Measurements from ENCODE around the gene TICRR. TPM values are rescaled to one million over a fixed set of nuclear protein-coding genes. Genes with fewer than 3 reads are reported as not detected.
A peak's percentile ranks its signal among the peaks of the same experiment; 100 is the strongest.

TICRR gene
- total RNA-seq, 1 donor from 2014 or later = 21.0 TPM

DNA sequence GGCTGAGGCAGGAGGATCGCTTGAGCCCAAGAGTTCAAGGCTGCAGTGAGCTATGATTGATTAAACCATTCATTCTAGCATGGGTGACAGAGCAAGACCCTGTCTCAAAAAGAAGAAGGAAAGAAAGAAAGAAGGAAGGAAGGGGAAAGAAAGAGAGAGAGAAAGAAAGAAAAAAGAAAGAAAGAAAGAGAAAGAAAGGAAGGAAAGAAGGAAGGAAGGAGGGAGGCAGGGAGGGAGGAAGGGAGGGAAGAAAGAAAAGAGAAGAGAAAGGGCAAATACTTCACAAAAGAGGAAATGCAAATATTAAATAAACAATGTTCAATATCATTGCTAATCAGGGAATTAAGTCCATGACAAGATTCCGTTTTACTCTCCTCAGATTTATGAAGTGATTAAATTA is 84.0 kb downstream of the TICRR start:
- H3K4me1 Mint-ChIP-seq = peaks cover 14% of the 10 kb centered on the region
- H3K27ac Mint-ChIP-seq = no peak overlapping the region
- DNase-seq = no peak
- H3K36me3 Mint-ChIP-seq (ENCODE audit: low read depth) = peaks cover 1% of the 10 kb centered on the region
- intact Hi-C loops (cut with micrococcal nuclease) = no loop called here
- H3K27me3 Mint-ChIP-seq = peaks cover 51% of the 10 kb centered on the region
- no peak overlapping the region for H3K4me3 Mint-ChIP-seq
- H3K9me3 Mint-ChIP-seq = no peaks in the 10 kb centered on the region

DNA sequence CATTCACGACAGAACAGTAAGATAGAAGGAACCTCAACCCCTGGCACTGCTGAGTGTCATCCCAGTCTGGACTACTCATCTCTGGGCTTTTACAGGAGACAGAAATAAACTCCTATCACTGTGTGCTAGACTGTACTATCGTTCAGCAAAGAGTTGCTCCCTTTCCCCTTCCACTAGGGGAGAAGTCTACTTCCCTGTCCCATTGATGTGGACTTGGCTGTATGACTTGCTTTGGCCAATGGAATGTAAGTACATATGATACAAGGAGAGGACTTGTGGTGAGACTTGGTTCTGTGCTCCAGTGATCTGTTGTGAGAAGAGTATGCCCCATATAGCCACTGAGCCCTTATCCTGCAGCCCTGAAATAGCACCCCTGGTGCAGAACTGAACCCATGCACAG is 85.3 kb downstream of the TICRR start:
- no peak overlapping the region for H3K4me3 Mint-ChIP-seq
- no peaks in the 10 kb centered on the region for H3K9me3 Mint-ChIP-seq
- intact Hi-C loops (cut with micrococcal nuclease) = no loop called here
- peaks cover 52% of the 10 kb centered on the region for H3K27me3 Mint-ChIP-seq
- peaks cover 7% of the 10 kb centered on the region for H3K4me1 Mint-ChIP-seq
- H3K36me3 Mint-ChIP-seq (ENCODE audit: low read depth) = no peaks in the 10 kb centered on the region
- no peak overlapping the region for H3K27ac Mint-ChIP-seq
- DNase-seq = no peak

DNA sequence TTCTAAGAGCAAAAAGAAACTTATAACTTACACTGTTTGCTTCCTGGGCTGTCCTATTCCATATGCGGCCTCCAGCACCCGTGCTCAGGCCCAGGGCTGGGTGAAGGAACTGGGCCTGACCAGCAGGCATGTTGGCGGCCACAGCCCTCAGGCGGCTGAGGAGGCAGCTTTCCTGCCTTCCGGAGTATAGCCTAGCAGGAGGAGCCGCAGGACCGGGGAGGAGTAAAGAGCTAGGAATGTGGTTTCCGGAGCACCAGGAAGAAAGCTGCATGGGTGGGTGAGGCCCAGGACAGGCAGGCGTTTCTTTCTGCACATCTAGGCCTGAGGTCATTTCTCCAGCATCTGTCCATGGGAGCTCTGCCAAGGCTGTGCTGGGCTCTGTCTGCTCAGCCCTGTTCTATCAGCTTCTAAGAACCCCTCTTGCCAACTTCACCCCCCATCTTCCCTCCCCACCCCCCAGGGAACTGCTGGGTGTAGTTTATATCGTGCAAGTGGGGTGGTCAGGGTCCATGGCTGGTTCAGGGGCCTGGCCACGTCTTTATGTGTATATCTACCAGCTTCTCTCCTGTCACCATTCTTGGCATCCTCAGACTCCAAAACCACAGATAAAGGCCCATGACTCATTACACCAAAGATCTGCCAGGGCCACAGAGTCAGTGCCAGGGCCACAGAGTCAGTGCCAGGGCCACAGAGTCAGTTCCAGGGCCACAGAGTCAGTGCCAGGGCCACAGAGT is 87.8 kb downstream of the TICRR start:
- Mint-ChIP-seq H3K9me3 (no peaks in the 10 kb centered on the region), H3K36me3 (ENCODE audit: low read depth) (no peaks in the 10 kb centered on the region), H3K4me3 (no peak overlapping the region), H3K27ac (no peak overlapping the region), H3K4me1 (peaks cover 2% of the 10 kb centered on the region), H3K27me3 (peaks cover 39% of the 10 kb centered on the region)
- DNase-seq = no peak
- intact Hi-C loops (cut with micrococcal nuclease) = no loop called here

DNA sequence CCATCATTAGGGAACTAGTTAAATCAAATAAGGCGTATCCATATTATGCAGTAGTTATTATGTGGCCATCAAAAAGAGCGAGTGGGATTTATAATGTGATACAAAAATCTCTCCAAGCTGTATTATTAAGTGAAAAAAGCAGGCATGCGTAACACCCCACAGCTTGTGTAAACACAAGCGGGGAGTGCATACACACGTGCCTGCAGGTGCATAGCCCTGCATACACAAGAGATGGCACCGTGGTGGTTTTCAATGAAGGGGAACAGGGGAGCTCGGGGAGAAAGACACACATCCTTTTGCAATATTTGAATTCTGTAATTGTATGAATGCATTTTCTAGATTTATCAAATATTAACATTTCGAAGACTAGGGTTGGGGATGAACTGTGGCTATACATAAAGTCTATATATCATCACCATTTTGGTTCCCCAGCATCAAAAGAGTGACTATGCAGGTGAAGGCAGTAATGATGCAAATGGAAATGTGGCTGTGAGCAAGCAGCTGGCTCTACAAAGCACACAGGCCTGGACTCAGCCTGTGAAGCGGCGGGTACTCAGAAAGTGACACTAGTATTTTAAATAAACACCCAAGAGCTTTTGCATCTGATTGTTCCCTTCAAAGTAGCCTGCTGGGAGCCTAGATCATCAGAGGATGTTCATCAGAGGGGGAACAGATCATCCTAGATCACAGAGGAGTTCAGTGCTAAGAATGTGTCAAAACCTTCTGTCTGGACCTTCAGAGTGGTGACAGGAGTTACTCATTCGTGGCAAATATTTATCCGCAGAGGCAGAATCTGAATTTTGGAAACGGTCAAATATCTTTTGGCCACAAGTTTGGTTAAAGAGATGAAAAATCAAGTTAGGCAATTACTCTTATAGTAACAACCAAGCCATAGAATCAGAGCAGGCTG is 89.4 kb downstream of the TICRR start:
- Mint-ChIP-seq H3K27ac (no peak overlapping the region), H3K4me3 (peak overlapping the region; percentile 69), H3K4me1 (no peaks in the 10 kb centered on the region), H3K36me3 (ENCODE audit: low read depth) (no peaks in the 10 kb centered on the region), H3K9me3 (no peaks in the 10 kb centered on the region), H3K27me3 (peaks cover 29% of the 10 kb centered on the region)
- intact Hi-C loops (cut with micrococcal nuclease) = no loop called here
- DNase-seq = no peak

DNA sequence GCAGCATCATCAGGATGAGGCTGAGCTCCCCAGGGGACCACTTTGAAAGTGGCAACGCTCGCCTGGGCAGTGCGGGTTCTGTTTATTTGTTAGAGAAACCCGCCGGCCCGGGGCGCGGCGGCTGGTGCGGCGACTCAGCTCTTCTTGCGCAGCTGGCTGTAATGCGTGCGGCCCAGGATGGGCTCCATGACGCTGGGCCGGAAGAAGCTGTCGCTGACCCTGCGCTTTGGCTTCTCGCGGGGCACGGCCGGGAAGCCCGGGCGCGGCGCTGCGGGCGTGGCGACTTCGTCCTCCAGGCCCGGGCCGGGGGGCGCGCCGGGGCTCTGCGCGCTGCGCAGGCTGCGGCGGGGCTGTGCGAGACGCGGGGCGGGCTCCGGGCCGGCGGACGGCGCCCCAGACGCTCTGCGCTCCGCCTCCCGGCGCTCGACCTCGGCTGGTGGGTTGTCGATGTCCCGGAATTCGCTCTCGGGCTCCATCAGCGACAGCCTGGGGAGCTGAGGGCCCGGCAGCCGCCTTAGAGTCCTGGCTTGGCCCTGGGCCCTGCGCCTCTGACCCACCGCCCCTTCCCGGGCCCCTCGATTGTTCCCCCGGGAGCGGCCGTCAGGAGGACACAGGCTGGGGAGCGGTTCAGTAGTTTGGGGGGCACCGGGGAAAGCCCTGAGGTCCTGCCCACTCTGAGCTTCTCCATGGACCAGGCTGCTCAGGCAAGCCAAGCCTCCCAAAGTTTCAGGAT is 90.3 kb downstream of the TICRR start:
- Mint-ChIP-seq H3K4me1 (no peaks in the 10 kb centered on the region), H3K4me3 (peak overlapping the region; percentile 10), H3K27ac (no peak overlapping the region), H3K27me3 (peaks cover 24% of the 10 kb centered on the region), H3K36me3 (ENCODE audit: low read depth) (no peaks in the 10 kb centered on the region), H3K9me3 (no peaks in the 10 kb centered on the region)
- intact Hi-C loops (cut with micrococcal nuclease) = no loop called here
- DNase-seq = peak; percentile 71

DNA sequence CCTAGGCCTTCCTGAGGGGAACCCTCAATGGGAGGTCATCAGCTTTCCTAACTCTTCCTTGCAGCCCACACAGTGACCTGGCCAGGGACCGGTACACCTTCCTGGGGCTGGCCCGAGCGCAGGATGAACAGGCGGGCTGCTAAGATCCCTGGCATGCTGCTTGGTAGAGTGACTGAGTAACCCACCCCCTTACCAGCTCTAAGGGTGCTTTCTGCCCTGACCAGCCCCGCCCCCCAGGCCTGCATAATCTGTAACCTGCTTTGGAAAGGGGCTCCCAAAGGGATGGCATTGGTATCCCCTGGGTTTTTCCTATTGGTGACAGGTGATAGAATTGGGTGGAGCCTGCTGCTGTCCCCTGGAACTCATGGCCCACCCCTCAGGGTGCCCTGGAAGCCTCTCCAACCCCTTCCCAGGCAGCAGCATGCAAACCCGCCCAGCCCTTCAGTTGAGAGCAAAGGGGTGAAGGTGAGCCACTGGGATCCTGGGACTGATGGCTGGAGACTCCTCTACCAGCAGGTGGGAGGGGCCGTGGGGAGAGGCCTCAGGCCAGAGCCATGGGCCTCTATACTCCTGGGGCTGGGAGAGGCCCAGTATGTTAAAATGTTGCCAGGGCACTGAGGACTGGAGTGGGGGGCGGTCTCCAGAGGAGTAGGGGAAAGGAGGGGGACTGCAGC is 91.1 kb downstream of the TICRR start:
- H3K27ac Mint-ChIP-seq = no peak overlapping the region
- H3K36me3 Mint-ChIP-seq (ENCODE audit: low read depth) = no peaks in the 10 kb centered on the region

DNA sequence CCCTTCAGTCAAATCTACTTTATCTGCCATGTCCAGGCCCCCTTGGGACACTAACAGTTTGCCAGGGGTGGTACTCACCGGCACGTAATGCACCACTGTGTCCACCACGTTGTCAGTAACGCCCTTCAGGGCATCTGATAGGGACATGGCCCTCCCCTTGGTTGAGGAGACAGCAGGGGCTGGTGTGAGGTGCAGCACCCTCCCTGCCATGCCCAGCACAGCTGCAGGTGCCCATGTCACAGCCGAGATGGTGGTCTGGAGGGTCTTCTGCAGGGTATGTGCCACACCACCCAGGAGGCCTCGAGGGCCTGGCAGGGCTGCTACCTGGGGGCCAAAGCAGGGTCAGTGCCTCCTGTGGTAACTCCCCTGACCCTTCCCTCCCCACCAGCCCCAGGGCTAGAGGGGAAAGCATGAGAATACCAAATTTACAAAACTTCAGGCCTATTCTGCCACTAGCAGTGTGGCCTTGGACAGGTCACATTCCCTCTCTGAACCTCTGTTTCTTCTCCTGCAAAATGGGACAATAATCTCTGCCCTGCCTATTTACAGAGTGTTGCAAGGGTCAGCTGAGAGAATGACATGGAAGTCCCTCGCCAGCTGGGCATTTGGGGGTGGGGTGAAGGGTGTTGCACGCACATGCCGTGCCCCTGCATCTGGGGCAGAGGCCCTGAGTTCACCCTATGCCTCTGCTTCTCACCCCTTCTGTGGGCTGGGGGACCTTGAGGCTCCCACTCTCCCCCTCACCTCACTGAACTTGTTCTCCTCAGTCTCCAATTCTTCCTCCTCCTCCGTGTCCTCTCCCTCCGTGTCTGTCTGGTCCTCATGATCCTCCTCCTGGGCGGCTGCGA is 91.8 kb downstream of the TICRR start:
- Mint-ChIP-seq H3K27ac (no peak overlapping the region), H3K36me3 (ENCODE audit: low read depth) (no peaks in the 10 kb centered on the region), H3K4me1 (no peaks in the 10 kb centered on the region), H3K9me3 (no peaks in the 10 kb centered on the region), H3K27me3 (peaks cover 19% of the 10 kb centered on the region), H3K4me3 (no peak overlapping the region)
- intact Hi-C loops (cut with micrococcal nuclease) = no loop called here
- no peak for DNase-seq

More for the DNA sequence above, 91.1 kb downstream of the TICRR start:
- peaks cover 19% of the 10 kb centered on the region for H3K27me3 Mint-ChIP-seq
- H3K4me3 Mint-ChIP-seq = peak overlapping the region; percentile 10
- H3K9me3 Mint-ChIP-seq = no peaks in the 10 kb centered on the region
- DNase-seq = no peak
- intact Hi-C loops (cut with micrococcal nuclease) = no loop called here
- H3K4me1 Mint-ChIP-seq = no peaks in the 10 kb centered on the region

DNA sequence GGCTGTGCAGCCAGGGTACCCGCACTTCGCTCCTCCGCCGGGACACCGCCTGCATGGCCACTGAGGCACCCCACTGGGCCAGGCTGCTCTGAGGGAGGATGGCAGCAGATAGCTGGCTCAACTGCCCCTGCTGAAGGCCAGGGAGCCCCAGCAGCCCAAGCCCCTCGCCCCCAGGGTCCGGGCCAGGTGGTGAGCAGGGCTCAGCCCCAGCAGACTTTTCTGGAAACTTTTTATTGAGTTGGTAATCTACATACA is 92.4 kb downstream of the TICRR start:
- no peaks in the 10 kb centered on the region for H3K4me1 Mint-ChIP-seq
- H3K36me3 Mint-ChIP-seq (ENCODE audit: low read depth) = no peaks in the 10 kb centered on the region
- peaks cover 15% of the 10 kb centered on the region for H3K27me3 Mint-ChIP-seq
- DNase-seq = no peak
- no peak overlapping the region for H3K4me3 Mint-ChIP-seq
- H3K9me3 Mint-ChIP-seq = no peaks in the 10 kb centered on the region
- H3K27ac Mint-ChIP-seq = no peak overlapping the region
- intact Hi-C loops (cut with micrococcal nuclease) = no loop called here

DNA sequence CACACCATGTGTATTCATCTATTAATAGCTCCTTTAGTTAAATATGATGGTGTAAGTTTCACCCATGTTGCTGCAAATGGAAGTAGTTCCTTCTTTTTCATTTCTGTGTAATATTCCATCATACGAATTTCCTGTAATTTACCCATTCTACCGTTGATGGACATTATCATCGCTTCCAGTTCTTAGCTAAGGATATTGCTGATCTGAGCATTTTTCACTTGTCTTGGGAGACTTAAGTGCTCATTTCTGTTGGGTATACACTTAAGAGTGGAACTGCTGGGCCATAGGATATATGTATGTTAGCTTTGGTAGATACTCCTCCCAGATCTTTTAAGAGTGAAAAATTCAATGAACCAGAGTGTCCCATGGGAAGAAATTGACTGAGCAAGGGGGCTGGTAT is 92.9 kb downstream of the TICRR start:
- intact Hi-C loops (cut with micrococcal nuclease) = no loop called here
- H3K36me3 Mint-ChIP-seq (ENCODE audit: low read depth) = no peaks in the 10 kb centered on the region

DNA sequence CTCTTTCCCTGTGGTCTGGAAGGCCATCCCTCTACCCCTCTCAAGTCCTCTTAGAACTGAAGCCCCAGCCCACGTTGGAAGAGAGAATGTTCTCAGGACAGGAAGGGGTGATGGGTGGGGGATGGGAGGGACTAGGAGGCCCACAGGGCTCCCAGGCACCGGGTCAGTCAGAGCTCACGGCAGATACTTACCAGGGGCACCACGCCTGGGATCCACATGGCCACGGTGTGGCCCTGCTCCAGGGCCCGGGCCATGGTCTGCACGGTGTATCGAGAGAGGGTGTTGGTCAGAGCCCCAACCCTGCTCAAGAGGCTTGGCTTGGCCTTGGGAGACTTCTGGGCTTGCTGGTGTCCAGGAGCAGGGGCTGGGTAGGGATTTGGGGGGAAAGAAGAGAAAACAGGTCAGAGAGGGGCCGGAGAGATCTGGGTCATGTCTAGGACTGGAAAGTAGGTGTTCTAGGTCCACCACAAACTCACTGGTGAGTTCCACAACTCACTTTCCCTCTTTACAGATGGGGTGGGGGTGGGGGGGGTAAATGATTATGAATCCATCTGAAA is 94.1 kb downstream of the TICRR start:
- Mint-ChIP-seq H3K9me3 (no peaks in the 10 kb centered on the region), H3K4me1 (no peaks in the 10 kb centered on the region), H3K27me3 (peaks cover 11% of the 10 kb centered on the region), H3K4me3 (no peak overlapping the region), H3K27ac (no peak overlapping the region), H3K36me3 (ENCODE audit: low read depth) (no peaks in the 10 kb centered on the region)
- intact Hi-C loops (cut with micrococcal nuclease) = no loop called here
- no peak for DNase-seq

More for the DNA sequence above, 92.9 kb downstream of the TICRR start:
- Mint-ChIP-seq H3K4me1 (no peaks in the 10 kb centered on the region), H3K9me3 (no peaks in the 10 kb centered on the region), H3K27ac (no peak overlapping the region), H3K4me3 (no peak overlapping the region), H3K27me3 (peaks cover 13% of the 10 kb centered on the region)
- no peak for DNase-seq

DNA sequence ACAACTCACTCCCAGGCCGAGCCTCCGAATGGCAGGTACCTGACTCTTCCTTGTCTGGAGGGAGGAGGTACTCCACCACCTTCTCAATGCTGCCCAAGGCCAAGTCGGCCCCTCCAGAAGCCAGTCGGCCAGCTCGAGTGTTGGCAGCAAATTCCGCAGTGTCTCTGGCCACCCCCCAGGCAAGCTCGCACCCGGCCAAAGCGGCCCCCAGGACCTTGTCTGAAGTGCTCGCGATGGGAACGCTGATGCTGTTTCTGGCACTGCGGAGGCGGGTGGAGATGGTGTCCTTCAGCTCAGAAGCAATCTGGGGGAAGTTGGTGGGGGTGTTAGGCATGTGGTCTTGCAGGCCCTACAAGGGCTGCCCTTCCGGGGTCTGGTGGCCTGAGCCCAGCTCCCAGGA is 94.7 kb downstream of the TICRR start:
- Mint-ChIP-seq H3K9me3 (no peaks in the 10 kb centered on the region), H3K4me1 (no peaks in the 10 kb centered on the region), H3K36me3 (ENCODE audit: low read depth) (no peaks in the 10 kb centered on the region), H3K27me3 (peaks cover 6% of the 10 kb centered on the region), H3K4me3 (no peak overlapping the region), H3K27ac (no peak overlapping the region)
- no peak for DNase-seq
- intact Hi-C loops (cut with micrococcal nuclease) = no loop called here

DNA sequence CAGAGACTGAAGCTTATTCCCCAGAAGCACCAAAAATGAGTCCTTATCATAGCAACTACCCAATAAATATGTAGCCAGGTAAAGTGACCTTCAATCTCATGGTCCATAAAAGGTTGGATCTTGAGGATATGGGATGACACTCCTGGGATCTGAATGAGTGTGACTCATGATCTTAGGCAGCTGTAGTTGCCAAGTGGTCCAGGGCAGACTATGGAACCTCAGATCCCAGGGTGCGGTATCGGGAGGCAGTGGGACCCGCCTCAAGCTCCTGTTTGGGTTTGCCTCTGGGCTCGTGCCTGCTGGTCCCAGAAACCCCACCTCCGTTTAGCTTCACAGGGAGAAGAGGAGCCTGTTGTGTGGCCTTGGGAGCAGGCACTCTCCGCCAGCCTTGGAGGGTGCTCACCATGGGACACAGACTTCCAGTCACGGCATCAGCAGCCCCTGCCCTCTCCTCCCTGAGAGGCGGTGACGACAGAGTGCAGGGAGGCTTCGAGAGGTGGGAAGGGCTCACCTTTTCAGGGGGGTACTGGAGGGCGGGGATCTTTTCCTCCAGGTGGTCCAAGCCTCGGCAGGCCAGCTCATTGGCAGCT is 95.8 kb downstream of the TICRR start:
- Mint-ChIP-seq H3K9me3 (no peaks in the 10 kb centered on the region), H3K36me3 (ENCODE audit: low read depth) (no peaks in the 10 kb centered on the region)

More for the DNA sequence above, 95.8 kb downstream of the TICRR start:
- intact Hi-C loops (cut with micrococcal nuclease) = no loop called here
- DNase-seq = no peak
- Mint-ChIP-seq H3K4me1 (no peaks in the 10 kb centered on the region), H3K27ac (no peak overlapping the region), H3K27me3 (peaks cover 4% of the 10 kb centered on the region), H3K4me3 (no peak overlapping the region)
